Heart left ventricle (tissue), 16 donors: ENCODE measurements around the gene JPH3. TPM values are rescaled to one million over a fixed set of nuclear protein-coding genes. Genes with fewer than 3 reads are reported as not detected.
A peak's percentile ranks its signal among the peaks of the same experiment; 100 is the strongest.

Source experiments
- ATAC-seq, 4 donors: fragments of 200-7000 bp; cut with Tn5 transposase; one replicate each; pipeline ENCODE4 v1.9.1; 2020 to 2022; ENCODE audit warnings: moderate library complexity in 4 of 4, mild to moderate bottlenecking in 3 of 4, moderate number of reproducible peaks in 1 of 4
- DNase-seq, 5 donors: peaks; one replicate each; pipeline ENCODE4 v3.0.0-alpha.2; 2020
- H3K27ac ChIP-seq, 12 donors: fragments of 200-600 bp; sonication (generic) in 4 of 12; one replicate each; pipeline versions ENCODE4 v1.5.0 to v1.8.0; 2016 to 2022; ENCODE audit warnings: mild to moderate bottlenecking in 2 of 12
- H3K27me3 ChIP-seq, 9 donors: fragments of 200-600 bp; sonication (generic) in 2 of 9; one replicate each; pipeline versions ENCODE4 v1.5.1 to v1.8.0; 2016 to 2022; ENCODE audit warnings: mild to moderate bottlenecking in 3 of 9
- H3K36me3 ChIP-seq, 9 donors: fragments of 200-600 bp; sonication (generic) in 2 of 9; one replicate each; pipeline versions ENCODE4 v1.5.0 to v1.8.0; 2018 to 2022; ENCODE audit warnings: mild to moderate bottlenecking in 2 of 9
- H3K4me1 ChIP-seq, 12 donors: fragments of 200-600 bp; sonication (generic) in 4 of 12; one replicate each; pipeline versions ENCODE4 v1.5.0 to v1.8.0; 2016 to 2022; ENCODE audit warnings: mild to moderate bottlenecking in 3 of 12
- H3K4me3 ChIP-seq, 12 donors: fragments of 200-600 bp; sonication (generic) in 4 of 12; one replicate each; pipeline versions ENCODE4 v1.5.0 to v1.8.0; 2017 to 2022; ENCODE audit warnings: mild to moderate bottlenecking in 9 of 12, moderate library complexity in 4 of 12
- H3K9me3 ChIP-seq, 12 donors: fragments of 200-600 bp; sonication (generic) in 4 of 12; one replicate each; pipeline versions ENCODE4 v1.5.0 to v1.8.0; 2016 to 2022; ENCODE audit warnings: mild to moderate bottlenecking in 1 of 12
- POLR2A ChIP-seq, 2 donors: fragments of 450-650 bp; IDR thresholded peaks; one replicate each; pipeline ENCODE4 v1.6.1; 2017; ENCODE audit warnings: antibody characterized with exemption in 2 of 2, mild to moderate bottlenecking in 2 of 2, moderate library complexity in 2 of 2
- WGBS, 4 donors: extraction: QIAGEN DNeasy Blood & Tissue Kit in 2 of 4; methylation state at CpG; one replicate each; pipeline versions ENCODE4 v1.1.5 to v1.1.7; 2013 to 2018; 5-methylcytosine and 5-hydroxymethylcytosine counted together
- intact Hi-C, 10 donors: fragments of 100-400 bp; cut with DNase I; formaldehyde crosslinking; loops; one replicate each; pipeline versions ENCODE4 v1.11.1 to v1.14.2; 2022
- polyA plus RNA-seq, 2 donors: library from polyadenylated mRNA; stranded (reverse); fragments of 200-250 nt; gene quantifications; one replicate each; pipeline ENCODE4 v1.2.3, GENCODE V29; 2013
- total RNA-seq, 9 donors: library from RNA; depleted of rRNA in 2 of 9; stranded (reverse); fragments of >200 nt in 2 of 9; fragmentation: NEBNext Ultra II Directional in 3 of 9; extraction: Animal tissue kit (Norgen Biotek cat#: 25700) in 3 of 9; gene quantifications; one replicate each; pipeline versions ENCODE4 v1.1.0 to v1.2.4, GENCODE V29; 2016 to 2023
- TF ChIP-seq, protein P1 (sequence below), 12 donors: fragments of 200-600 bp; sonication (generic) in 4 of 12; IDR thresholded peaks; one replicate each; pipeline versions ENCODE4 v1.5.0 to v1.8.0; 2018 to 2022; ENCODE audit warnings: antibody characterized with exemption in 12 of 12, mild to moderate bottlenecking in 5 of 12
- donor health status: ischemic (EF 13 %, LVEDD 7.1; RV severe dilation, severe dysfunction).
- donor health status: healthy with polysubstance abuse.
- donor health status: DM: no; HTN: yes; CAD: no.
- donor health status: DM: no; HTN: no; CAD: no.
- donor health status: ischemic (EF 25% LVEDD 6.9; RV normal size, moderate dysfunction).
- donor health status: ischemic (EF 25% LVEDD 5.7; RV mildly dilated, moderate dysfunction).
- donor health status: healthy.
- donor health status: DM: yes; HTN: yes; CAD: no.
- donor health status: ischemic (EF 35%, LVEDD 5.7; RV mildly dilated, moderate dysfunction).
- donor health status: nonischemic (EF 11% LVEDD 7.7; RV severe dilation, severe dysfunction).
- donor health status: DM: yes; HTN: yes; CAD: no.
- donor health status: PGD.
- donor health status: ischemic (EF 29% LVEDD 5.4; RV normal size, mild dysfunction).
- donor health status: nonischemic (EF 23%, LVEDD 6.1; RV moderate dilation, normal function).

Gene JPH3
- total and polyA plus RNA-seq, 11 donors: 0.03 to 0.58 (median 0.21) TPM; not detected in 7

DNA sequence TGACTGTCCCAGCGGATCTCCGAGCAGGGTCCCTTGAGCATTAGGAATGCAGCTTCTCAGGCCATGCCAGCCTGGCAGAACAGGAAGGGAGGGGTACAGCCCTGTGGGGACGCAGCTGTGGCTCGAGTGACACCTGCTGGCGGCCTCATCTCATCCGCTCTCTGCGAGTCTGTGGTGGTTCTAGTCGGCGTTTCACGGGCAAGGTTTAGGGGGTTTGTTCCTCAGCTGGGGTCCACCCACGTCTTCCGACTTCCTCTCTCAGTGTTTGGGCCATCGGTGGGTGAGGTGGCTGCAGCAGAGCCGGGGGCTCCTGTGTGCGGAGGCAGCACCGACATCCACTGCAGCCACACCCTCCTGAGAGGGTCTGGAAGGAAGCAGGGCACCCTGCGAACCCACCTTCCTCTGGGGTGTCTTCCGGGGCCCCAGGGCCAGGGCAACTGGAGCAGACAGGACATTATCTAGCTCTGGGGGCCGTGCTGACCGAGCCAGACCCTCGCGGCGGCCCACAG, 33.3 kb downstream of the JPH3 start:
- ATAC-seq: peak; percentile 63 to 88 (median 78)
- peak overlapping the region in 7 of 12 donors; percentile 12 to 41 (median 19) for H3K4me3 ChIP-seq
- DNase-seq: peak in 4 of 5 donors; percentile 40 to 65 (median 48)
- H3K9me3 ChIP-seq: peaks cover 0 to 12% (median 7%) of the 10 kb centered on the region in 12 donors
- no peaks in the 10 kb centered on the region for H3K36me3 ChIP-seq
- TF ChIP-seq, protein P1, sequence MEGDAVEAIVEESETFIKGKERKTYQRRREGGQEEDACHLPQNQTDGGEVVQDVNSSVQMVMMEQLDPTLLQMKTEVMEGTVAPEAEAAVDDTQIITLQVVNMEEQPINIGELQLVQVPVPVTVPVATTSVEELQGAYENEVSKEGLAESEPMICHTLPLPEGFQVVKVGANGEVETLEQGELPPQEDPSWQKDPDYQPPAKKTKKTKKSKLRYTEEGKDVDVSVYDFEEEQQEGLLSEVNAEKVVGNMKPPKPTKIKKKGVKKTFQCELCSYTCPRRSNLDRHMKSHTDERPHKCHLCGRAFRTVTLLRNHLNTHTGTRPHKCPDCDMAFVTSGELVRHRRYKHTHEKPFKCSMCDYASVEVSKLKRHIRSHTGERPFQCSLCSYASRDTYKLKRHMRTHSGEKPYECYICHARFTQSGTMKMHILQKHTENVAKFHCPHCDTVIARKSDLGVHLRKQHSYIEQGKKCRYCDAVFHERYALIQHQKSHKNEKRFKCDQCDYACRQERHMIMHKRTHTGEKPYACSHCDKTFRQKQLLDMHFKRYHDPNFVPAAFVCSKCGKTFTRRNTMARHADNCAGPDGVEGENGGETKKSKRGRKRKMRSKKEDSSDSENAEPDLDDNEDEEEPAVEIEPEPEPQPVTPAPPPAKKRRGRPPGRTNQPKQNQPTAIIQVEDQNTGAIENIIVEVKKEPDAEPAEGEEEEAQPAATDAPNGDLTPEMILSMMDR (IDR thresholded peaks at IDR 0.05): peak in 11 of 12 donors; percentile 41 to 73 (median 50)
- TF ChIP-seq POLR2A (IDR thresholded peaks at IDR 0.05): no peak
- intact Hi-C loops: loop anchor here (1.0 to 10.0 kb wide), 14 partner anchors 43 to 321 kb away; partner anchors contain the start of genes MAP1LC3B (in 4 of the 10) and C16orf95 (in 3 of the 10)
- H3K27me3 ChIP-seq: peaks cover 0 to 21% (median 3%) of the 10 kb centered on the region in 9 donors
- peaks cover 0 to 15% (median 10%) of the 10 kb centered on the region in 12 donors for H3K4me1 ChIP-seq
- WGBS, 4 donors: 6 to 19% (median 17%) methylated on average over 7 to 23 of the region's 23 CpGs
- no peak overlapping the region for H3K27ac ChIP-seq

DNA sequence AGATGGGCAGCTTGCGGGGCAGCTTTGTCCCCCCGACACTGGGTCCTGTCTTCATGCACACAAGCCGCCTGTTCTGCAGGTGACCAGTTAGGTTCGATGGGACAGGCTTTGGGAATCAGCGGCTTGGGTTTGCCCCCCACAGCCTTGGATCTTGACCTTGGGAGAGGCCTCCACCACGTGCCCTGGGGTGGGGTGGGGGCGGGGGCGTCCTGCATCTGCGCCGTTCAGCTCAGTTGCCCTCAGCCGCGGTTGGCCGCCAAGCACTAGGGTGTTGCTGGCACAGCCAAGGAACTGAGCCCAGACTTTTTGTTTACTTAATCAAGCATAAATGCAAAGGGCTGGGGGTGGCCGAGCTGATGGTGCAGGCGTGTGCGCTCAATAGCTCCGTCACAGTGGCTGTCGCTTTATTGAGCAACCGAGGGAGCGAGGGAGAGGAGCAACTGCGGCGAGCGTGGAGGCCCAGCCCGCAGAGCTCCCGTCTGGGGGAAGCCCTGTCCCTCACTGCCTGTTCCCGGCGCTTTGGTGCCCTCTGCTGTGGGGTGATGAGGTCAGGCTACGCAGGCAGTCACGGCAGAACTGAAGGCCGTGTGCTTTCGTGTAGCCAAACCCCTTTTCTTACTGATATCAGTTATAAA, 33.9 kb downstream of the JPH3 start:
- peaks cover 0 to 26% (median 3%) of the 10 kb centered on the region in 9 donors for H3K27me3 ChIP-seq
- H3K27ac ChIP-seq: no peak overlapping the region
- 9 to 18% (median 11%) methylated on average over 22 to 31 of the region's 31 CpGs for WGBS, 4 donors
- peak overlapping the region in 8 of 12 donors; percentile 12 to 41 (median 19) for H3K4me3 ChIP-seq
- no peaks in the 10 kb centered on the region for H3K36me3 ChIP-seq
- DNase-seq (peak; percentile 77 to 90 (median 84)), ATAC-seq (peak; percentile 85 to 97 (median 94))
- peaks cover 0 to 6% (median 2%) of the 10 kb centered on the region in 12 donors for H3K9me3 ChIP-seq
- intact Hi-C loops: loop anchor here (1.0 to 10.0 kb wide), 13 partner anchors 47 to 321 kb away; partner anchors contain the start of genes MAP1LC3B (in 4 of the 10) and C16orf95 (in 3 of the 10)
- H3K4me1 ChIP-seq: peaks cover 0 to 15% (median 10%) of the 10 kb centered on the region in 12 donors
- no peak for TF ChIP-seq POLR2A (IDR thresholded peaks at IDR 0.05)
- TF ChIP-seq, protein P1 (IDR thresholded peaks at IDR 0.05): peak; percentile 41 to 77 (median 68)

DNA sequence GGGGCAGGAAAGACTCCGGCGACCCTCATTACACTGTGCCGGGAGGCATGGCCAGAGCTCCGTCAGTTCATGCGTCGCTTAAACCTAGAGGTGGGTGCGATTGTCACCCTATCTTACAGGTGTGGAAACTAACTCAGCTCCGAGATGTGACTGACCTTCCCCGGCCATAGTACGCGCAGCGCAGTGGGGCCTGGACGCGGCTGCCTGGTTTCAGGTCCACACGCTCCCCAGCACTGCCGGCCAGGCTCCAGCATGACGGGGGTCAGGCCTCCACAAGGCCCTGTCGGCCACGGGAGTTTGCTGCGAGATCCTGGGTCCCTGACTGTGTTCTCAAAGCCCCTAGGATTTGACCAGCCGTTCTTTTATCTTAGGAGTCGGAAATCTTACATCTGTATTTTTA, 34.4 kb downstream of the JPH3 start:
- intact Hi-C loops: loop anchor here (1.0 to 10.0 kb wide), 13 partner anchors 47 to 322 kb away; partner anchors contain the start of genes MAP1LC3B (in 4 of the 10) and C16orf95 (in 3 of the 10)
- DNase-seq: no peak
- H3K27ac ChIP-seq: no peak overlapping the region
- peak in 2 of 4 donors; percentile 2 to 4 for ATAC-seq
- H3K4me1 ChIP-seq: peaks cover 0 to 15% (median 10%) of the 10 kb centered on the region in 12 donors
- H3K9me3 ChIP-seq: peaks cover 0 to under 1% (median 0%) of the 10 kb centered on the region in 12 donors
- H3K27me3 ChIP-seq: peaks cover 0 to 29% (median 3%) of the 10 kb centered on the region in 9 donors
- H3K36me3 ChIP-seq: no peaks in the 10 kb centered on the region
- TF ChIP-seq, protein P1 (IDR thresholded peaks at IDR 0.05): peak in 1 of 12 donors; percentile 3
- no peak for TF ChIP-seq POLR2A (IDR thresholded peaks at IDR 0.05)
- 83 to 86% (median 84%) methylated on average over 21 to 22 of the region's 22 CpGs for WGBS, 4 donors
- no peak overlapping the region for H3K4me3 ChIP-seq

DNA sequence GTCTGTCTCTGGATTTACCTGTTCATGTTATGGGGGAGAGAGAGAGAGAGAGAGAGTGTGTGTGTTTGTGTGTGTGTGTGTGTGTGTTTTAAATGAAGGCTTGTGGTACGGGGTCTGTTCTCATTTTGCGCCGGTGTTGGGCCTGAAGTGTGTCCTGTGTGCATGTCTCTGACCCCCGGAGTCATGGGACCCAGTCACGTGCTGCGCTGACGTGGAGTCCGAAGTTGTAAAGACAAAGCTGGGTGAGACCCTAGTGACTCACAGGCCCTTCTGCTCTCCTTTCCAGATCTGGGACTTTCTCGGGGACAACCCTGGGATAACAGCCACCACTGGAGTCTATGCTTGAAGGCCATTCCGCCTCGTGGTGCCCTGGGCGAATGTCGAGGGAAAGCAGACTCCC, 35.0 kb downstream of the JPH3 start:
- no peak for ATAC-seq
- peaks cover 0 to 25% (median 3%) of the 10 kb centered on the region in 9 donors for H3K27me3 ChIP-seq
- DNase-seq: no peak
- H3K4me3 ChIP-seq: no peak overlapping the region
- no peaks in the 10 kb centered on the region for H3K36me3 ChIP-seq
- intact Hi-C loops: loop anchor here (2.0 to 10.0 kb wide), 12 partner anchors 49 to 323 kb away; partner anchors contain the start of genes MAP1LC3B (in 4 of the 10) and C16orf95 (in 3 of the 10)
- no peaks in the 10 kb centered on the region for H3K9me3 ChIP-seq
- peaks cover 0 to 15% (median 10%) of the 10 kb centered on the region in 12 donors for H3K4me1 ChIP-seq
- TF ChIP-seq, protein P1 (IDR thresholded peaks at IDR 0.05): no peak
- no peak for TF ChIP-seq POLR2A (IDR thresholded peaks at IDR 0.05)
- no peak overlapping the region for H3K27ac ChIP-seq
- WGBS, 4 donors: 90 to 93% (median 91%) methylated on average over 12 to 13 of the region's 13 CpGs
